ENCODE measurements around the gene SPACDR.

- TF ChIP-seq POLR2A (IDR thresholded peaks at IDR 0.05) = no peak
- no peak for TF ChIP-seq CTCF (IDR thresholded peaks at IDR 0.05)
These were observed 7.0 kb downstream of the SPACDR start for GRCh38 chr7:100457033-100457432.

All from adrenal gland (tissue), 5 donors.